HEK293T (cell line): ENCODE results near the gene BRAP.

Experiments used
- ARNT ChIP-seq: fragments of 450-650 bp; IDR thresholded peaks from 2 replicates; pipeline ENCODE4 v1.6.1; 2017; ENCODE audit warnings: mild to moderate bottlenecking
- CTBP1 ChIP-seq: fragments of 450-650 bp; IDR thresholded peaks from 2 replicates; pipeline ENCODE4 v1.6.1; 2016; ENCODE audit warnings: borderline replicate concordance
- FOXA1 ChIP-seq: fragments of 450-650 bp; IDR thresholded peaks from 2 replicates; pipeline ENCODE4 v1.6.1; 2016; ENCODE audit warnings: mild to moderate bottlenecking
- SP1 ChIP-seq: fragments of 450-650 bp; IDR thresholded peaks from 2 replicates; pipeline ENCODE4 v1.6.1; 2017
- SUZ12 ChIP-seq: fragments of 450-650 bp; IDR thresholded peaks from 2 replicates; pipeline ENCODE4 v1.6.1; 2016; ENCODE audit warnings: mild to moderate bottlenecking
- TARDBP ChIP-seq: fragments of 450-650 bp; IDR thresholded peaks from 2 replicates; pipeline ENCODE4 v1.6.1; 2016

DNA sequence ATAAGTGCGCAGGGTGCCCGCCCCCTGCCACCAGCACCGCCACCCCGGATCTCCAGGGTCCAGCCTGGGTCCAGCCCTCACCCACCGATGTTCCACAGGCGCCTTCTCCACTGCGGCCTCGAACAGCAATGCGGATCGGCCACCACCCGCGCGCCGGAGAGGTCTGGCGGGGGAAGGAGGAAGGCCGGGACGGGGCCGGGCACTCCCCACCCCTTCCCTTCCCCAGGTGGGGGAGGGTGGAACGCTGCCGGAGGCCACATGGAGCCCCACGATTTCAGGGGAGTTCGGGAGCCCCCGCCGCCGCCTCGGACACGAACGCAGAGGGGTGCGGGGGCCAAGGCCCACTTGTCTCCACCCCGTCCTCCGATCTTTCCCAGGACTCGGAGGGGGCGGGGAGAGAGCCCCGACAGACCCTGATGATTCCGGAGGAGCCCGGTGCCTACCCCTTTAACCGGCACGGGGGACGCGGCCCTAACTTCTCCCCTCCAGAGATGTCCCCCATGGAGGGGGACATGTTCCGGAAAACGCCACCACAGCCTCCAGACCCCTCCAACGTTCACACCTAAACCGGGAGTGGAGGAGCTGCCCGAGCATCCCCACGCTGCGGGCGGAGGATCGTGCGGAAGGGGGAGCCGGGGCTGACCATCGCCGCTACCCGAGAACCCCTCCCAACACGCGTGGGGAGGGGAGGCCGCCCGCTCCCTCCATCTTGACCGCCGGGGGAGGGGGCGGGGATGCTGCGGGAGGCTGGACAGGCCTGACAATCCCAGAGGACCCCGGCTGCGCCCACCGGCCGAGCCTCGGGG lies 87.7 kb downstream of the BRAP start:
- TF ChIP-seq SUZ12 = no peak
- TF ChIP-seq ARNT = no peak
- no peak for TF ChIP-seq FOXA1
- no peak for TF ChIP-seq TARDBP
- TF ChIP-seq SP1 = no peak
- TF ChIP-seq CTBP1 = no peak
